ENCODE data around the gene CDKN3.

Gene CDKN3

DNA sequence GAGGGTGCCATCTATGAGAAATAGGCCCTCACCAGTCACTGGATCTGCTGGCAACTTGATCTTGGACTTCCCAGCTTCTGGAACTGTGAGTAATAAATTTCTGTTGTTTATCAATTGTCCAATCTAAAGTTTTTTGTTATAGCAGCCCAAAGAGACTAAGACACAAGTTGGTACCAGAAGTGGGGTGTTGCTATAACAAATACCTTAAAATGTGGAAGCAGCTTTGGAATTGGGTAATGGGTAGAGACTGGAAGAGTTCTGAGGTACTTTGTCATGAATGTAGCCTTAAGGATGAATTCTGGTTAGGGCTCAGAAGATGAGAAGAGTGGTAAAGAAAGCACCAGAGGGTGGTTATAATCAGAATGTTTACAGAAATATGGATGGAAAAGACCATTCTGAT, 70.5 kb downstream of the CDKN3 start:
- Histone ChIP-seq H3K4me2 (ENCODE audit: low read length) (no peak overlapping the region), H3K27ac (no peak overlapping the region), H3K36me3 (ENCODE audit: control insufficient read depth, insufficient read depth, low read length) (no peaks in the 10 kb centered on the region), H3K9ac (no peak overlapping the region), H3K9me3 (ENCODE audit: control insufficient read depth, low read length) (no peaks in the 10 kb centered on the region), H3K79me2 (no peaks in the 10 kb centered on the region), H2AFZ (no peak overlapping the region), H3K4me1 (peaks cover under 1% of the 10 kb centered on the region), H3K27me3 (ENCODE audit: control insufficient read depth, insufficient read depth, low read length) (no peaks in the 10 kb centered on the region), H3K4me3 (ENCODE audit: low read depth, low read length) (no peak overlapping the region)
- TF ChIP-seq, protein P1, sequence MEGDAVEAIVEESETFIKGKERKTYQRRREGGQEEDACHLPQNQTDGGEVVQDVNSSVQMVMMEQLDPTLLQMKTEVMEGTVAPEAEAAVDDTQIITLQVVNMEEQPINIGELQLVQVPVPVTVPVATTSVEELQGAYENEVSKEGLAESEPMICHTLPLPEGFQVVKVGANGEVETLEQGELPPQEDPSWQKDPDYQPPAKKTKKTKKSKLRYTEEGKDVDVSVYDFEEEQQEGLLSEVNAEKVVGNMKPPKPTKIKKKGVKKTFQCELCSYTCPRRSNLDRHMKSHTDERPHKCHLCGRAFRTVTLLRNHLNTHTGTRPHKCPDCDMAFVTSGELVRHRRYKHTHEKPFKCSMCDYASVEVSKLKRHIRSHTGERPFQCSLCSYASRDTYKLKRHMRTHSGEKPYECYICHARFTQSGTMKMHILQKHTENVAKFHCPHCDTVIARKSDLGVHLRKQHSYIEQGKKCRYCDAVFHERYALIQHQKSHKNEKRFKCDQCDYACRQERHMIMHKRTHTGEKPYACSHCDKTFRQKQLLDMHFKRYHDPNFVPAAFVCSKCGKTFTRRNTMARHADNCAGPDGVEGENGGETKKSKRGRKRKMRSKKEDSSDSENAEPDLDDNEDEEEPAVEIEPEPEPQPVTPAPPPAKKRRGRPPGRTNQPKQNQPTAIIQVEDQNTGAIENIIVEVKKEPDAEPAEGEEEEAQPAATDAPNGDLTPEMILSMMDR (IDR thresholded peaks at IDR 0.05), result no peak

All from parathyroid adenoma (tissue), 2 donors.